CD4-positive, alpha-beta T cell treated with Interleukin-4 for 1 hour (primary cell): ENCODE results near the gene EGR1.
"Not testable (repeated sequence)": the region's sequence is repeated elsewhere in the genome, so short reads cannot be mapped to it uniquely, and the experiment has no call there.

ENCODE experiments used
- DNase-seq, 2 donors: peaks; one replicate each; pipeline ENCODE4 v3.0.0-alpha.2; 2020 to 2022

Gene EGR1

GRCh38 chr5:138470322-138471051, 5.2 kb downstream of the EGR1 start:
- peak in 1 of 2 donors; percentile 51 for DNase-seq

DNA sequence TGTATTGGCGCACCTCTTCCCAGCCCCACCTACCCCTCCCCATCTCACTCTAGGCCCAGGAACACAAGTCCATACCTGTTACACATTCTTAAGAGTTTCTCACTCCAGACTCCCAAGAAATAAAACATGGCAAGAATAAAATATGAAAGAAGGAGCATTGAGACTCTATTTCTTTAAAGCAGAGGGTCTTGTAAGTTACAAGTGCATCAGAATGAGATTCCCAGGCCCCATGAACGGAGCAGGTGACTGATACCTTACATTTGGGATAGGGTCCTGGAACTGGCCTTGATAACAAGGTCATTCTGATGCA, 5.7 kb downstream of the EGR1 start:
- DNase-seq: no peak

GRCh38 chr5:138472353-138472752, 7.1 kb downstream of the EGR1 start:
- no peak for DNase-seq

GRCh38 chr5:138473151-138473550, 7.9 kb downstream of the EGR1 start:
- not testable (repeated sequence) for DNase-seq

- DNase-seq: no peak
Measured at GRCh38 chr5:138476918-138477317, 11.6 kb downstream of the EGR1 start.

DNA sequence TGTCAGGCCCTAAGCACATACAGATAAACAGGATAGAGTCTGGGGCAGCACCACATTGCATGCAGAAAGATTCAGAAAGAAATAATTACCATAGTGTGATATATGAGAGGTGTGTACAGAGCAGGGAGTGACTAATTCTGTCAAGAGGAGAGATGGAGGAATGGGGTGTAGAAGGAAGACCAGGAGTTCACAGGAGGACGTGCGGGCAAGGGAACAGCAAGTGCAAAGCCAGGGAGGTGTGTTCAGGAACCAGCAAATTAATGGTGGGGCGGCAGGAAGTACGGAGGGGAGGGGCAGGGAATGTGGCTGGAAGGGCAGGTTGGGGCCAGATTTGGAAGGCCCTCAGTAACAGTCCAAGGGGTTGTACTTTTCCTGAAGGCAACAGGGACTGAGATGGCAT, 17.4 kb downstream of the EGR1 start:
- no peak for DNase-seq

GRCh38 chr5:138488481-138488945, 23.2 kb downstream of the EGR1 start:
- DNase-seq: no peak

- no peak for DNase-seq
Measured at GRCh38 chr5:138489683-138490061, 24.4 kb downstream of the EGR1 start.

DNA sequence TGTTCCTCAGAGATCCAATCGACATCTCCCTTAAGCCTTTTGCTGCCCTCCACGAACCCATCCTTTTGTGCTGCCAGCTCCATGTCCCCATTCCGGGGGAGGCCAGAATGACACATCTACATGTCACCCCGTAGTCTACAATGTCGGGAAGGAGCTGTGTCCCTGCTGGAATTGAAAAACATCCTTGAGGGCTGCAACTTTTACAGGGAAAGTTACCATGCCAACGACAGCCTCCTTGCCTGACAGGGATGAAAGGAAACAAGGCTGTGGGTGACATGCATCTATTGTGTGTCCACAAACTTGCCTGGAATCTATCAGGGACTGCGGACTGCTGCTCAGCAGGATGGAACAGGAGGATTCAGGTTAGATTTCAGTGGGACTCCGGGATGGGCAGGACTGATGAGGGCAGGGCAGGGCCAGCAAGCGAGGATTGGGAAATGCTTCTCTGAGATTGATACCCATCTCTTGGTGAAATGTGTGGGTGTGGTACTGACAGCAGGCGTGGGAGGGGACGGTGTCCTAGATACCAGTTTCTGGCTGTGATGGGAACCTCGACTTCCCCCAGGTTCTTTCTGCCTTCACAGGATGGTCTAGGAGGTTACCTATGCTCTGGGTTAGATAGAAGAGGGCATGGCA, 25.5 kb downstream of the EGR1 start:
- DNase-seq: no peak

DNA sequence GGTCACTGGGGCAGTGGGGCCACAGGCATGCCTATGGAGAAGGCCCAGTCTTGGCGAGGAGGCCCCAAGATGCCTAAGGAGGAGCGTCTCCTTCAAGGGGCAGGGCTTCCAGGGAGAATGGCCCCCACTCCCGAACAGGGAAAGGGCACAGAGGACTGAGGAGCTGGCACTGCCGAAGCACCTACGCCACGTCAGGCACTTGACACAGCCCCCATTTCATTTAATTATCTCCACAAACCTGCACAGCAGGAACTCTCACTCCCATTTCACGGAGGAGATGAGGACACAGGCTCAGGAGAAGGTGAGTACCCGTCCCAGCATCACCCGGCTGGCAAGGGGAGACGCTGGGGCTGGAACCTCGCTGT, 26.0 kb downstream of the EGR1 start:
- no peak for DNase-seq

DNA sequence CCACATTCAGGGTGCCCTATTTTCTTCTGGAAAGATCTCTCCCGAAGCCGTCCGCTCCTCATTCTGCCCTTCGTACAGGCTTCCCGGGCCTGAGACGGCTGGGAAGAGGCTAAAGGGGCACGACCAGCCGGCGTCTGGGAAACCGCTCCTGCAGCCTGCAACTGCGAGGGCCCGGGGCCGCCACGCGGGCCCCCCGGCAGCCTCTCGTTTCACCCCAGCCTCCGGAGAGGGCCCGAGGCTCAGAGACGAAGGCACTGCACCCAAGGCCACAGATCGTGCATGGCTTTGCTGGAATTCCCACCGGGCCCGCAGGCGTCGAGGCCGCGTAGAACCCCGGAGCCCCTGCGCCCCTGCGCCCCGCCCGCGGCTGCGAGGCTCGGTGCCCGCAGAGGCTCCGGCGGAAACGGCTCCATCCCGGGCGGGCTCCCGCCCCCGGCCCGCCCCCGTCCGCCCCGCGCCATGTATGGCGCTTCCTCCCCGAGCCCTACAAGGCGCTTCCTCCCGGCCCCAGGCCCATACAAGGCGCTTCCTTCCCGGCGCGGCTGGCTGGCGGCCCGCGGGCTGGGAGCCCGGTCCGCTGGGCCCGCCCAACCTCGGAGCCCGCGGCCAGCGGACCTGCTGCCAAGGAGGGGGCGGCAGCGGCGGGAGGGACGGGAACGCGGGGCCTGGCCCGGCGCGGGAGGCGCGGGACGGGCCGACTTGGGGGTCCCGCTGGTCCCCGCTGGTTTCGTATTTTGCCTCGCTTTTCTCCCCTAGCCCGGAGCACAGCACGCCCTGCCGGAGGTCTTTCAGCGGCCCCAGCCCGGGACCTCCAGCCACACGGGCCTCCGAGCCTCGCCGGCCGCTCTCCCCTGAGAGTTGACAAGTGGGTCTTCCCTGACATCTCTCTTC, 26.6 kb downstream of the EGR1 start:
- DNase-seq: peak; percentile 88 to 89

GRCh38 chr5:138492560-138493045, 27.3 kb downstream of the EGR1 start:
- no peak for DNase-seq

- DNase-seq: no peak
Measured at GRCh38 chr5:138495351-138495750, 30.1 kb downstream of the EGR1 start.

DNA sequence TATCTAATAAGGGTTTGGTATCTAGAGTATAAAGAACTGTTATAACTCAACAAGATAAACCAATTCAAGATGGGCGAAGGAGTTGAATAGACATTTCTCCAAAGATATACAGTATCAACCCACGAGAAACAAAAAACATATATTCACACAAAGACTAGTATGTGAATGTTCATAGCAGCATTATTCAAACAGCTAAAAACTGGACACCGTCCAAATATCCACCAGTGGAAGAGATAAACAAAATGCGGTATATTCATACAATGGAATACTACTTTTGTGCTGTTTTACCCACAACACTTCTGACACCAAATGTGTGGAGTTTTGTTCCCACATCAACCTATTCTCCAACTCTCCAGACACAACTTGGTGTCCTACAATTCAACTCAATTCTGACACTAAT, 33.1 kb downstream of the EGR1 start:
- no peak for DNase-seq

DNA sequence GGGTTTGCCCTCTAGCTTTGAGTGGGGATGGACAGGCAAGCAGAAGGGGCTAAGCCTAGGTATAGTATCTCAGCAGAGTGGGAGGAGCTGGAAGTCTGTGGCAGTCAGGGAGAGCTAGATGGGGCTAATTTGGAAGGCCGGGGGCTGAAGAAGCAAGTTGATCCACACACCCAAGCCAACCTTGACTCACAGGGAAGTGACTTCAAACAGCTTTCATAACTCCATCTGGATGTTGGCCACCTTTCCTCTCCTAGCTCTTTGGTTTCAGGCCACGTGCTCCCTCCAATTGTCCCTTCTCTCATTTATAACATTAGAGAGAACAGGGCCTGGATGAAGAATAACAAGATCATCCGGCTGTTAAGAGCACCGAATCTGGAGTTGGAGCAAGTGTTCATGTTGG, 36.8 kb downstream of the EGR1 start:
- no peak for DNase-seq

- DNase-seq: no peak
Measured at GRCh38 chr5:138502521-138502920, 37.2 kb downstream of the EGR1 start.

DNA sequence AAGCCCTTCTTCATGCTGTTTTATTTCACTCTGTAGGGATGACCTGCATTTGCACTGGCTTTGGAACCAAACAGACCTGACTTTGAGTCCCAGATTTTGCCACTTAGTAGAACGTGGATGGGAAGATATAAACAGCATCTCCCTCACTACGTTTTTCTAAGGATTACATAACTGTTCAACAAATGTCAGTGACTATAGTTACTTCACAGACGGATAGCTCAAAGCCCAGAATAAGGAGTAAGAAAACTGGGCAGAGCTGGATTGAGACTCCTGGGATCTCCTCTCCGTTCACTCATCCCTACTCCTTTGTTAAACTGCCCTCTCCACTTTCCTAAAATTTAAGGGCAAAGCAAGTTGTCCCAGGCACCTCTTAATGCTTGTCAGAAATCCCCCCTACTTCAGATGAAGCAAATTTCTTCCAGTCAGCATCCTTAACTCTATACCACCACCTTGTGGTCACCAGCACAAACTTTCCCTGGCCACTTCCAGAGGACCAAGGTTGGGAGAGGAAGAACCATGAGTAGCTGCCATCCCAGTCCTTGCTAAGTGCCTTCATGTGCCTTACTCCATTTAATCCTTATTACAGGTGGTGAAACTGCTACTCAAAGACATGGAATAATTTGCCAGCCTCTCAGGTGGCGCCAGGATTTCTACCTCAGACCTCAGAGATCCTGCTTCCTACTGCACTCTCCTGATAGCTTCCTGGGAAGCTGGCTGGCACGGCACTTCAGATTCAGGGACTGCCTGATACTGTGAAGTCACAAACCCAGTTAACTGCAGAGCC, 38.4 kb downstream of the EGR1 start:
- DNase-seq: peak; percentile 48 to 71

DNA sequence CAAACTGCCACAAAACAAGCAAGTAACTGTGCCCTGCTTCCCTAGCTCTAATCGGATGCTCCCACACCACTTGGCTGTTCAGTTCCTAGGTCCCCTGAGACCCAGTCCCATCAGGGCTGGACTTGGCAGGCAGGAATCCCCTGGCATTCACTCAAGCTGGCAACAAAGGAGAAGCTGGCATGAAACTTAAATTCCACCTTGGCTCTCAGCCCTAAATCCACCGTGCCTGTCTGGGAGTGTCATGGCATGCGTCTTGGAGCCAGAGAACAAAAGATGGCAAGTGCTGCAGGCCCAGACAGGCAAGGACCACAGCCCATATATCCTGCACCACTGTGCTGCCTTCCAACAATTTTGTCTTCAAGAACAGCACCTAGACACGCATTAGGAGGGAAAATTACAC, 39.5 kb downstream of the EGR1 start:
- no peak for DNase-seq

- DNase-seq: no peak
Measured at GRCh38 chr5:138506370-138507306, 41.4 kb downstream of the EGR1 start.

GRCh38 chr5:138507485-138507884, 42.2 kb downstream of the EGR1 start:
- DNase-seq: not testable (repeated sequence)

- no peak for DNase-seq
Measured at GRCh38 chr5:138508958-138509357, 43.7 kb downstream of the EGR1 start.

GRCh38 chr5:138514021-138514420, 48.7 kb downstream of the EGR1 start:
- no peak for DNase-seq
